B cell (primary cell): ENCODE results near the gene CCDC83. TPM values are rescaled to one million over a fixed set of nuclear protein-coding genes. Genes with fewer than 3 reads are reported as not detected.

ENCODE experiments used
- ATAC-seq: fragments of 200-7000 bp; cut with Tn5 transposase; one replicate; pipeline ENCODE4 v1.10.0; 2021; ENCODE audit warnings: low read depth, mild to moderate bottlenecking, moderate number of reproducible peaks, moderate library complexity
- CTCF ChIA-PET: fragments of 350-600 bp; sonication (Branson Sonifier 250); formaldehyde crosslinking; loops from one replicate; lab custom pipeline; 2021; ENCODE audit warnings: antibody characterized with exemption, inconsistent platforms; lab: Charles Lee
- POLR2A ChIA-PET: fragments of 350-600 bp; sonication (Branson Sonifier 250); formaldehyde crosslinking; loops from one replicate; lab custom pipeline; 2021; ENCODE audit warnings: antibody characterized with exemption; lab: Charles Lee
- DNase-seq: peaks from one replicate; pipeline ENCODE4 v3.0.0; 2013
- H2AFZ ChIP-seq: 2 replicates; pipeline ENCODE4 v1.6.1; 2012; ENCODE audit warnings: mild to moderate bottlenecking, low read depth, low read length; ENCODE audit not compliant: insufficient read depth, poor library complexity, severe bottlenecking
- H3K27ac ChIP-seq, 2 donors: 1 replicate in 1 of 2; 2 replicates in 1 of 2; pipeline ENCODE4 v1.5.1; 2012 to 2013; ENCODE audit warnings: low read length in 2 of 2, mild to moderate bottlenecking in 2 of 2, moderate library complexity in 1 of 2
- H3K27me3 ChIP-seq, 4 experiments: fragments of 200-600 bp in 1 of 4; sonication (generic) in 1 of 4; replicated peaks in 1 of 4; 1 replicate in 2 of 4; 2 replicates in 2 of 4; pipeline versions ENCODE4 v1.6.1 to v1.7.0; 2013 to 2016; ENCODE audit warnings: low read length in 3 of 4, mild to moderate bottlenecking in 2 of 4, mixed read lengths in 1 of 4, moderate library complexity in 1 of 4; ENCODE audit not compliant: insufficient read depth in 4 of 4, control insufficient read depth in 3 of 4; ENCODE audit errors: control extremely low read depth in 1 of 4
- H3K36me3 ChIP-seq, 2 experiments: replicated peaks in 1 of 2; 1 replicate in 1 of 2; 2 replicates in 1 of 2; pipeline versions ENCODE4 v1.6.1 to v1.7.1; 2013; ENCODE audit warnings: low read length in 1 of 2; ENCODE audit not compliant: insufficient read depth in 2 of 2, control insufficient read depth in 1 of 2; ENCODE audit errors: control extremely low read depth in 1 of 2, extremely low read depth in 1 of 2
- H3K4me1 ChIP-seq, 2 donors: fragments of 200-600 bp in 1 of 2; sonication (generic) in 1 of 2; 1 replicate in 1 of 2; 2 replicates in 1 of 2; pipeline versions ENCODE4 v1.5.1 to v1.6.1; 2013 to 2017; ENCODE audit warnings: low read length in 2 of 2; ENCODE audit not compliant: control insufficient read depth in 2 of 2, insufficient read depth in 2 of 2
- H3K4me2 ChIP-seq: replicated peaks from 2 replicates; pipeline ENCODE3; 2012; ENCODE audit warnings: mild to moderate bottlenecking, low read depth, low read length; ENCODE audit not compliant: poor library complexity, severe bottlenecking
- H3K4me3 ChIP-seq, 5 experiments: fragments of 200-600 bp in 1 of 5; sonication (generic) in 1 of 5; 1 replicate in 3 of 5; 2 replicates in 2 of 5; pipeline versions ENCODE4 v1.5.1 to v1.7.0; 2011 to 2016; ENCODE audit warnings: low read length in 4 of 5, mild to moderate bottlenecking in 4 of 5, low read depth in 2 of 5, control low read depth in 1 of 5, moderate library complexity in 1 of 5; ENCODE audit not compliant: insufficient read depth in 1 of 5; ENCODE audit errors: control extremely low read depth in 1 of 5, extremely low read depth in 1 of 5
- H3K79me2 ChIP-seq: fragments of 200-600 bp; sonication (generic); one replicate; pipeline ENCODE4 v1.6.0; 2016; ENCODE audit warnings: low read length; ENCODE audit not compliant: control insufficient read depth, insufficient read depth
- H3K9ac ChIP-seq: fragments of 200-600 bp; sonication (generic); 2 replicates; pipeline ENCODE4 v1.6.1; 2017; ENCODE audit warnings: mild to moderate bottlenecking, low read length, moderate library complexity
- H3K9me3 ChIP-seq, 3 donors: one replicate each; pipeline versions ENCODE4 v1.6.1 to v1.7.1; 2013; ENCODE audit warnings: low read length in 2 of 3; ENCODE audit not compliant: control insufficient read depth in 2 of 3, insufficient read depth in 1 of 3; ENCODE audit errors: control extremely low read depth in 1 of 3
- H4K20me1 ChIP-seq: 2 replicates; pipeline ENCODE4 v1.6.0; 2012; ENCODE audit warnings: mild to moderate bottlenecking, low read length; ENCODE audit not compliant: insufficient read depth, control insufficient read depth, poor library complexity, severe bottlenecking
- H3K27ac Mint-ChIP-seq: one replicate; pipeline ENCODE4 v1.8.0; 2021; ENCODE audit warnings: mixed read lengths
- H3K27me3 Mint-ChIP-seq: one replicate; pipeline ENCODE4 v1.8.0; 2021; ENCODE audit warnings: mixed read lengths
- H3K4me1 Mint-ChIP-seq: one replicate; pipeline ENCODE4 v1.8.0; 2021; ENCODE audit warnings: mixed read lengths
- H3K4me3 Mint-ChIP-seq: one replicate; pipeline ENCODE4 v1.8.0; 2021; ENCODE audit warnings: mixed read lengths
- H3K9me3 Mint-ChIP-seq: one replicate; pipeline ENCODE4 v1.8.0; 2022; ENCODE audit warnings: mixed read lengths; ENCODE audit not compliant: insufficient read depth
- EZH2 ChIP-seq: IDR thresholded peaks from 2 replicates; pipeline ENCODE4 v1.6.1; 2012; ENCODE audit warnings: borderline replicate concordance, low read depth, mild to moderate bottlenecking, moderate library complexity, low read length; ENCODE audit not compliant: insufficient read depth, poor library complexity, severe bottlenecking
- WGBS: methylation state at CpG from one replicate; pipeline ENCODE4 v1.1.5; 2013; ENCODE audit warnings: missing lambda C conversion rate; ENCODE audit not compliant: insufficient coverage; 5-methylcytosine and 5-hydroxymethylcytosine counted together
- intact Hi-C: fragments of 100-400 bp; cut with micrococcal nuclease; formaldehyde crosslinking; loops from one replicate; pipeline ENCODE4 v1.10.0; 2022
- polyA plus RNA-seq: library from polyadenylated mRNA; depleted of rRNA; stranded (reverse); fragments of >200 nt; gene quantifications from 2 replicates; pipeline ENCODE4 v1.2.3, GENCODE V29; 2012
- total RNA-seq, 2 donors: library from RNA; stranded (reverse); fragments of 120-200 nt in 1 of 2; gene quantifications; 1 replicate in 1 of 2; 2 replicates in 1 of 2; pipeline versions ENCODE4 v1.2.3 to v1.2.4, GENCODE V29; 2013 to 2022
- TF ChIP-seq, protein P1 (sequence below): fragments of 200-600 bp; IDR thresholded peaks from one replicate; pipeline ENCODE4 v1.8.0; 2022; ENCODE audit warnings: antibody characterized with exemption, mild to moderate bottlenecking

CCDC83 gene
- total and polyA plus RNA-seq, 2 donors (not counting 1 experiment from before 2014, with no cell fraction given): not detected

- Histone ChIP-seq H3K4me2 (no peak overlapping the region), H3K4me1 (no peaks in the 10 kb centered on the region), H3K36me3 (no peaks in the 10 kb centered on the region), H3K79me2 (no peaks in the 10 kb centered on the region), H3K27ac (no peak overlapping the region), H3K4me3 (no peak overlapping the region), H3K9ac (no peak overlapping the region), H4K20me1 (no peaks in the 10 kb centered on the region), H3K27me3 (no peaks in the 10 kb centered on the region), H3K9me3 (no peaks in the 10 kb centered on the region), H2AFZ (no peak overlapping the region)
- Mint-ChIP-seq H3K27ac (no peak overlapping the region), H3K4me1 (no peaks in the 10 kb centered on the region), H3K27me3 (no peaks in the 10 kb centered on the region), H3K9me3 (no peaks in the 10 kb centered on the region), H3K4me3 (no peak overlapping the region)
- WGBS: 100% methylated on average over 1 of the region's 1 CpG
- ChIA-PET CTCF (interaction anchor here (1.6 kb wide), 1 partner anchor 9 kb away, joined by 7 read pairs; the partner anchor contains the start of gene CCDC83), POLR2A (no interaction called here)
- intact Hi-C loops: no loop called here
- DNase-seq: no peak
- no peak for TF ChIP-seq EZH2
- TF ChIP-seq, protein P1, sequence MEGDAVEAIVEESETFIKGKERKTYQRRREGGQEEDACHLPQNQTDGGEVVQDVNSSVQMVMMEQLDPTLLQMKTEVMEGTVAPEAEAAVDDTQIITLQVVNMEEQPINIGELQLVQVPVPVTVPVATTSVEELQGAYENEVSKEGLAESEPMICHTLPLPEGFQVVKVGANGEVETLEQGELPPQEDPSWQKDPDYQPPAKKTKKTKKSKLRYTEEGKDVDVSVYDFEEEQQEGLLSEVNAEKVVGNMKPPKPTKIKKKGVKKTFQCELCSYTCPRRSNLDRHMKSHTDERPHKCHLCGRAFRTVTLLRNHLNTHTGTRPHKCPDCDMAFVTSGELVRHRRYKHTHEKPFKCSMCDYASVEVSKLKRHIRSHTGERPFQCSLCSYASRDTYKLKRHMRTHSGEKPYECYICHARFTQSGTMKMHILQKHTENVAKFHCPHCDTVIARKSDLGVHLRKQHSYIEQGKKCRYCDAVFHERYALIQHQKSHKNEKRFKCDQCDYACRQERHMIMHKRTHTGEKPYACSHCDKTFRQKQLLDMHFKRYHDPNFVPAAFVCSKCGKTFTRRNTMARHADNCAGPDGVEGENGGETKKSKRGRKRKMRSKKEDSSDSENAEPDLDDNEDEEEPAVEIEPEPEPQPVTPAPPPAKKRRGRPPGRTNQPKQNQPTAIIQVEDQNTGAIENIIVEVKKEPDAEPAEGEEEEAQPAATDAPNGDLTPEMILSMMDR: no peak
- no peak for ATAC-seq
These were observed 10.0 kb upstream of the CCDC83 start for GRCh38 chr11:85845124-85845631.

DNA sequence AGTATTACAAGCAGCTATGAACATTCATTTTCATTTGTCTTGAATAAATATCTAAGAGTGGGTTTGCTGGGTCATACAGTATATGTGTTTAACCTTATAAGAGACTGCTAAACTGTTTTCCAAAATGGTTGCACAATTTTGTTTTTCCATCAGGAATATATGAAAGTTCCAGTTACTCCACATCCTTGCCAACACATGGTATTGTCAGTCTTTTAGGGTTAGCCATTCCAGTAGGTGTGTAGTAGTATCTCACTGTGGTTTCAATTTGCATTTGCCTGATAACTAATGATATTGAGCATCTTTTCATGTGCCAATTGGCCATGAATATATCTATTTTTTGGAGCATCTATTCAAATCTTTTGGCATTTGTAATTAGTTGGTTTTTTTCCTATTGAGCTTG, 7.7 kb upstream of the CCDC83 start:
- CTCF ChIA-PET: interaction anchor here (0.6 kb wide), 1 partner anchor 1020 kb away, joined by 3 read pairs; no protein-coding TSS in a partner anchor
- no peak for ATAC-seq

More for the DNA sequence above, 7.7 kb upstream of the CCDC83 start:
- Histone ChIP-seq H3K27me3 (no peaks in the 10 kb centered on the region), H4K20me1 (no peaks in the 10 kb centered on the region), H3K36me3 (no peaks in the 10 kb centered on the region), H3K4me2 (no peak overlapping the region), H3K79me2 (no peaks in the 10 kb centered on the region), H3K4me3 (no peak overlapping the region), H2AFZ (no peak overlapping the region), H3K9me3 (no peaks in the 10 kb centered on the region), H3K9ac (no peak overlapping the region), H3K27ac (no peak overlapping the region), H3K4me1 (no peaks in the 10 kb centered on the region)
- no peak overlapping the region for H3K4me3 Mint-ChIP-seq
- H3K4me1 Mint-ChIP-seq: no peaks in the 10 kb centered on the region
- no peaks in the 10 kb centered on the region for H3K27me3 Mint-ChIP-seq
- POLR2A ChIA-PET: interaction anchor here (0.6 kb wide), 1 partner anchor 443 kb away, joined by 4 read pairs; no protein-coding TSS in a partner anchor
- TF ChIP-seq EZH2: no peak
- TF ChIP-seq, protein P1: no peak
- intact Hi-C loops: no loop called here
- no peak overlapping the region for H3K27ac Mint-ChIP-seq
- no peaks in the 10 kb centered on the region for H3K9me3 Mint-ChIP-seq
- no peak for DNase-seq
